Measurements from ENCODE around the gene MN1. TPM values are rescaled to one million over a fixed set of nuclear protein-coding genes. Genes with fewer than 3 reads are reported as not detected.

The MN1 gene
- total RNA-seq, 1 experiment from 2014 or later, result 8.2 TPM

DNA sequence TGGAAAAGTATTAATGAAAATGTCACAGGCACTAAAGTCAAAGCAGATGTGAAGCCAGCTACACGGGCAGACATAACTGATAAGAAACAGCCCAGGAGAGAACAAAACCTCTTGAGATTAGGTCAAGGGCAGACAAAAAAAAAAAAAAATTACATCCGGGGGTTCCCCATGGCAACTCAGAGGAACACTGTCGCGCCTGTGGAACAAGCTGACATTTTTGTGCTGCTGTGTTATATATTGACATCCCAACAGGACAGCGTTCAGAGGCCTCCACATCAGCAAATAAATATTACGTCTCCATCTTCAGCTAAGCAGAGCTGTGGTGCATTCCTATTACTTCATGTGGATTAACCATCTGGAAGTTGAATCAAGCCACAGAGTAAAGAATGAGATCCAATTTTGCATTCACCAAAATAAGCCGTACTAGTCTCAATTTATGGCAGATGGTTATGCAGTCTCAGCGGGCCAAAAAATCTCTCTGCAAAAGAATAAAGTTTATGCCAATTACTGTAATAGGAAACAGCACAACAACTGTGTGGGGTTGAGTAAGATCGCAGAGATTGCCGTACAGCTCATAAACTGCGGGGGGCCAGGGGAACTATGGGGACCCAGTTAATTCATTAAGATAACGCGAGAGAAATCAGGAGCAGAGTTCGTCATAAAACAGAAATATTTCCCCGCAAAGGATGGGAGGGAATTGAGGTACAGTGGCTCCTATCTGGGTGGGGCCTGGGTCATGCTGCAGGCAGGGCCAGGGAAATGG is 41.3 kb upstream of the MN1 start:
- Histone ChIP-seq H3K27me3 (ENCODE audit: insufficient read depth, low read depth) (no peaks in the 10 kb centered on the region), H3K4me2 (no peak overlapping the region), H3K27ac (no peak overlapping the region), H3K4me1 (replicated peaks; ENCODE audit: insufficient read depth) (no peaks in the 10 kb centered on the region), H3K36me3 (ENCODE audit: low read depth) (no peaks in the 10 kb centered on the region), H2AFZ (no peak overlapping the region), H3F3A (ENCODE audit: insufficient read depth, low read depth) (no peaks in the 10 kb centered on the region), H3K9me3 (ENCODE audit: insufficient read depth, low read depth) (no peaks in the 10 kb centered on the region), H3K79me2 (ENCODE audit: low read depth) (no peaks in the 10 kb centered on the region), H3K4me3 (no peak overlapping the region), H3K9me2 (ENCODE audit: insufficient read depth) (no peaks in the 10 kb centered on the region), H4K20me1 (ENCODE audit: insufficient read depth) (peaks cover 3% of the 10 kb centered on the region; the same call in 1 of the 2 replicates)
- TF ChIP-seq EZH2 (IDR thresholded peaks at IDR 0.05; ENCODE audit: low read depth), result no peak
- TF ChIP-seq, protein P1, sequence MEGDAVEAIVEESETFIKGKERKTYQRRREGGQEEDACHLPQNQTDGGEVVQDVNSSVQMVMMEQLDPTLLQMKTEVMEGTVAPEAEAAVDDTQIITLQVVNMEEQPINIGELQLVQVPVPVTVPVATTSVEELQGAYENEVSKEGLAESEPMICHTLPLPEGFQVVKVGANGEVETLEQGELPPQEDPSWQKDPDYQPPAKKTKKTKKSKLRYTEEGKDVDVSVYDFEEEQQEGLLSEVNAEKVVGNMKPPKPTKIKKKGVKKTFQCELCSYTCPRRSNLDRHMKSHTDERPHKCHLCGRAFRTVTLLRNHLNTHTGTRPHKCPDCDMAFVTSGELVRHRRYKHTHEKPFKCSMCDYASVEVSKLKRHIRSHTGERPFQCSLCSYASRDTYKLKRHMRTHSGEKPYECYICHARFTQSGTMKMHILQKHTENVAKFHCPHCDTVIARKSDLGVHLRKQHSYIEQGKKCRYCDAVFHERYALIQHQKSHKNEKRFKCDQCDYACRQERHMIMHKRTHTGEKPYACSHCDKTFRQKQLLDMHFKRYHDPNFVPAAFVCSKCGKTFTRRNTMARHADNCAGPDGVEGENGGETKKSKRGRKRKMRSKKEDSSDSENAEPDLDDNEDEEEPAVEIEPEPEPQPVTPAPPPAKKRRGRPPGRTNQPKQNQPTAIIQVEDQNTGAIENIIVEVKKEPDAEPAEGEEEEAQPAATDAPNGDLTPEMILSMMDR (conservative IDR thresholded peaks at IDR 0.05), result no peak
- intact Hi-C loops (cut with micrococcal nuclease; ENCODE audit: unreplicated experiment), result no loop called here
- ChIA-PET POLR2A (ENCODE audit: unreplicated experiment) (interaction anchor here (0.6 kb wide), 1 partner anchor 58 kb away, joined by 3 read pairs; no protein-coding TSS in a partner anchor), CTCF (no interaction called here)
- no TSS peak for BruUV-seq (replicated peaks)
- DNase-seq, result no peak

DNA sequence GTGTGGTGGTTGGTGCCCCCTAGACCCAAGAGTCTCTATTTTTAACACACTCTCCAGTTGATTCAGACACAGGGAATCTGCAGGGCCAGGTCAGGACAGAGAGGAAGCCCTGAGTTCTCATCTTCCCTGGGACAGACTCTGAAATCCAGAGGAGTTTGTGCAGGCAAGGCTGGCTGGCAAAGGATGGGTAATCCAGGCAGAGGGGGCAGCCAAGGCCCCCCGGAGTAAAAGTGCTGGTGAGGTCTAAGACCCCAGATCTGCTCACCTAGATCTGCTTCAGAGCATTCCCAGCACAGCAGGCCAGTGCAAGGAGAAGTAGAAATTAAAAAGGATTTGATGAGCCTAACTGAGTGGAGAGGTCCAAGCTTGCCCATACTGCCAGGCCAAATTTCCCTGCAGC is 40.6 kb upstream of the MN1 start:
- intact Hi-C loops (cut with micrococcal nuclease; ENCODE audit: unreplicated experiment), result no loop called here

DNA sequence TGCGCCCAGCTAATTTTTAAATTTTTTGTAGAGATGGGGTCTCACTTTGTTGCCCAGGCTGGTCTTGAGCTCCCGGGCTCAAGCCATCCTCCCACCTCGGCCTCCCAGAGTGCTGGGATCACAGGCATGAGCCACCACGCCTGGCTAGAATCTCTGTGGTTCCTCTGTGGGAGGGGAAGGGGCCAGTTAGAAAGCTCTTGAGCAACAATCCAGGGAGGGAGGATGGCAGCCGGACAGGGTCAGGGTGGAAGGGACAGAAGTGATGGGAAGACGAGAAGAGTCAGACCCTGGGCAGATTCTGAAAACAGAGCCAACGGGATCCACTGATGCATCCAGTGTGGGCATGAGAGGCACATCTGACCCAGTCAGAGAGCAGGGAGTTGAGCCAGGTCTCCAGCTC is 38.9 kb upstream of the MN1 start:
- no peaks in the 10 kb centered on the region for H3K9me3 ChIP-seq (ENCODE audit: insufficient read depth, low read depth)
- no peak overlapping the region for H2AFZ ChIP-seq
- no peaks in the 10 kb centered on the region for H4K20me1 ChIP-seq (ENCODE audit: insufficient read depth)
- H3K27me3 ChIP-seq (ENCODE audit: insufficient read depth, low read depth), result no peaks in the 10 kb centered on the region
- no TSS peak for BruUV-seq (replicated peaks)
- no peaks in the 10 kb centered on the region for H3K36me3 ChIP-seq (ENCODE audit: low read depth)
- H3K9me2 ChIP-seq (ENCODE audit: insufficient read depth), result no peaks in the 10 kb centered on the region
- H3K27ac ChIP-seq, result no peak overlapping the region
- H3K79me2 ChIP-seq (ENCODE audit: low read depth), result no peaks in the 10 kb centered on the region
- H3K4me2 ChIP-seq, result no peak overlapping the region
- no peaks in the 10 kb centered on the region for H3K4me1 ChIP-seq (replicated peaks; ENCODE audit: insufficient read depth)
- intact Hi-C loops (cut with micrococcal nuclease; ENCODE audit: unreplicated experiment), result no loop called here
- H3K4me3 ChIP-seq, result no peak overlapping the region
- TF ChIP-seq, protein P1 (conservative IDR thresholded peaks at IDR 0.05), result no peak
- TF ChIP-seq EZH2 (IDR thresholded peaks at IDR 0.05; ENCODE audit: low read depth), result no peak
- ChIA-PET POLR2A (ENCODE audit: unreplicated experiment) (no interaction called here), CTCF (no interaction called here)
- H3F3A ChIP-seq (ENCODE audit: insufficient read depth, low read depth), result no peaks in the 10 kb centered on the region
- no peak for DNase-seq

More for the DNA sequence above, 40.6 kb upstream of the MN1 start:
- Histone ChIP-seq H3K4me3 (no peak overlapping the region), H3K9me3 (ENCODE audit: insufficient read depth, low read depth) (no peaks in the 10 kb centered on the region), H3K27me3 (ENCODE audit: insufficient read depth, low read depth) (no peaks in the 10 kb centered on the region), H3K4me2 (no peak overlapping the region), H3K79me2 (ENCODE audit: low read depth) (no peaks in the 10 kb centered on the region), H3F3A (ENCODE audit: insufficient read depth, low read depth) (no peaks in the 10 kb centered on the region), H2AFZ (no peak overlapping the region), H3K4me1 (replicated peaks; ENCODE audit: insufficient read depth) (no peaks in the 10 kb centered on the region), H4K20me1 (ENCODE audit: insufficient read depth) (peaks cover 3% of the 10 kb centered on the region; the same call in 1 of the 2 replicates), H3K9me2 (ENCODE audit: insufficient read depth) (no peaks in the 10 kb centered on the region), H3K36me3 (ENCODE audit: low read depth) (no peaks in the 10 kb centered on the region), H3K27ac (no peak overlapping the region)
- no TSS peak for BruUV-seq (replicated peaks)
- ChIA-PET CTCF (no interaction called here), POLR2A (ENCODE audit: unreplicated experiment) (interaction anchor here (0.6 kb wide), 1 partner anchor 58 kb away, joined by 3 read pairs; no protein-coding TSS in a partner anchor)
- TF ChIP-seq EZH2 (IDR thresholded peaks at IDR 0.05; ENCODE audit: low read depth), result no peak
- TF ChIP-seq, protein P1 (conservative IDR thresholded peaks at IDR 0.05), result no peak
- no peak for DNase-seq

Data from PC-9 (cell line).